Panc1 (cell line): Measurements from ENCODE around the gene MIA2. TPM values are rescaled to one million over a fixed set of nuclear protein-coding genes. Genes with fewer than 3 reads are reported as not detected.

ENCODE experiments used
- ATAC-seq: fragments of 200-7000 bp; cut with Tn5 transposase; 2 replicates; pipeline ENCODE4 v1.9.1; 2020; ENCODE audit warnings: mild to moderate bottlenecking, moderate library complexity
- BruUV-seq: library from RNA; stranded (reverse); fragments of 400-500 nt; replicated peaks from 2 replicates; lab custom pipeline; 2021; lab: Mats Ljungman, UMichigan
- CTCF ChIA-PET: fragments of 300-600 bp; sonication (Branson Sonifier 250); formaldehyde crosslinking; loops from one replicate; lab custom pipeline; 2022; ENCODE audit warnings: antibody characterized with exemption; lab: Charles Lee
- POLR2A ChIA-PET: fragments of 300-600 bp; sonication (Branson Sonifier 250); formaldehyde crosslinking; loops from one replicate; lab custom pipeline; 2022; ENCODE audit warnings: antibody characterized with exemption; lab: Charles Lee
- DNase-seq: peaks from one replicate; pipeline ENCODE4 v3.0.0-alpha.2; 2010; ENCODE audit warnings: low read depth, low spot score
- H3K27ac ChIP-seq: 2 replicates; pipeline ENCODE4 v1.5.1; 2011; ENCODE audit warnings: mild to moderate bottlenecking, low read length, inconsistent platforms
- H3K27me3 ChIP-seq: fragments of 200-500 bp; sonication (Bioruptor generic); 2 replicates; pipeline ENCODE4 v1.6.0; 2014; ENCODE audit warnings: low read length, inconsistent platforms; ENCODE audit not compliant: control insufficient read depth, insufficient read depth
- H3K36me3 ChIP-seq: fragments of 200-500 bp; sonication (Bioruptor generic); 2 replicates; pipeline ENCODE4 v1.5.1; 2014; ENCODE audit warnings: inconsistent platforms, mild to moderate bottlenecking, low read length, moderate library complexity; ENCODE audit not compliant: control insufficient read depth, insufficient read depth
- H3K4me1 ChIP-seq: 2 replicates; pipeline ENCODE4 v1.5.1; 2011; ENCODE audit warnings: inconsistent platforms, mild to moderate bottlenecking, low read length, moderate library complexity; ENCODE audit not compliant: control insufficient read depth, insufficient read depth
- H3K4me3 ChIP-seq, 2 experiments: 2 replicates each; pipeline ENCODE4 v1.5.1; 2011 to 2012; ENCODE audit warnings: low read depth in 2 of 2, low read length in 2 of 2, mild to moderate bottlenecking in 2 of 2, inconsistent platforms in 1 of 2, moderate library complexity in 1 of 2
- H3K9me3 ChIP-seq: fragments of 200-500 bp; sonication (Bioruptor generic); 2 replicates; pipeline ENCODE4 v1.5.1; 2014; ENCODE audit warnings: low read depth, mild to moderate bottlenecking, inconsistent platforms, low read length, moderate library complexity; ENCODE audit not compliant: control insufficient read depth, insufficient read depth
- POLR2AphosphoS5 ChIP-seq: IDR thresholded peaks from 2 replicates; pipeline ENCODE4 v1.6.1; 2012; ENCODE audit warnings: mild to moderate bottlenecking, low read depth, low read length, moderate library complexity
- SIN3A ChIP-seq: IDR thresholded peaks from 2 replicates; pipeline ENCODE4 v1.6.1; 2012; ENCODE audit warnings: low read depth, mild to moderate bottlenecking, low read length, moderate library complexity, borderline replicate concordance; ENCODE audit not compliant: insufficient read depth
- TCF7L2 ChIP-seq: IDR thresholded peaks from 2 replicates; pipeline ENCODE4 v1.6.1; 2011; ENCODE audit warnings: mild to moderate bottlenecking, low read depth, low read length, inconsistent platforms
- in situ Hi-C: cut with HindIII; loops from 2 replicates; pipeline ENCODE4 v1.10.0; 2016; ENCODE audit warnings: low sequenced_read_pairs, low pct_unique_long_range_greater_than_20kb
- intact Hi-C: fragments of 100-400 bp; cut with micrococcal nuclease; formaldehyde crosslinking; loops from one replicate; pipeline ENCODE4 v1.10.0; 2022; ENCODE audit not compliant: unreplicated experiment
- total RNA-seq: library from RNA; stranded (reverse); gene quantifications from one replicate; pipeline ENCODE4 v1.2.1, GENCODE V29; 2021; ENCODE audit not compliant: unreplicated experiment
- TF ChIP-seq, protein P1 (sequence below): fragments of 450-650 bp; IDR thresholded peaks from 2 replicates; pipeline ENCODE4 v1.5.1; 2017; ENCODE audit warnings: mild to moderate bottlenecking
- TF ChIP-seq, protein P2 (sequence below), 2 experiments: IDR thresholded peaks; 2 replicates each; pipeline ENCODE4 v1.6.1; 2011 to 2012; ENCODE audit warnings: low read depth in 2 of 2, control low read depth in 1 of 2, low read length in 1 of 2, mild to moderate bottlenecking in 1 of 2, moderate library complexity in 1 of 2; ENCODE audit not compliant: insufficient read depth in 1 of 2

The MIA2 gene
- total RNA-seq, 1 experiment from 2014 or later, result 19.2 TPM

DNA sequence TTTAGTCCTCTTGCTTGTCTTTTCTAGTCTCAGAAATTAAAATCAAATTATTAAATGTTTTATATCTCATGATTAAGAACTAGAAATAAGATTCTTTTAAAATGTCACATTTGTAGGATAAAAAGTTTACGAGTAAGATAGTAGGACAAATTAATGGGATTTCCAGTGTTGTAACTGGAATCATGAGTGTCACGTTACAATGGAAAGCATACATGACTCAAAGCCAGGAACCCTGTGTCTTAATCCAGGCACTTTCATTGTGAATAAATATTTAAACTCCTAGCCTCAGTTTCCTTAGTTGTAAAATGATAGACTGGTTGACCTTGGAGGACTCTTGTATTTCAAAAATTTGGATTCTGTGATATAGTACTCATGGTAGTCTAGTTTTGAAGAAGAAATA, 84.9 kb downstream of the MIA2 start:
- DNase-seq, result no peak
- TF ChIP-seq, protein P1, sequence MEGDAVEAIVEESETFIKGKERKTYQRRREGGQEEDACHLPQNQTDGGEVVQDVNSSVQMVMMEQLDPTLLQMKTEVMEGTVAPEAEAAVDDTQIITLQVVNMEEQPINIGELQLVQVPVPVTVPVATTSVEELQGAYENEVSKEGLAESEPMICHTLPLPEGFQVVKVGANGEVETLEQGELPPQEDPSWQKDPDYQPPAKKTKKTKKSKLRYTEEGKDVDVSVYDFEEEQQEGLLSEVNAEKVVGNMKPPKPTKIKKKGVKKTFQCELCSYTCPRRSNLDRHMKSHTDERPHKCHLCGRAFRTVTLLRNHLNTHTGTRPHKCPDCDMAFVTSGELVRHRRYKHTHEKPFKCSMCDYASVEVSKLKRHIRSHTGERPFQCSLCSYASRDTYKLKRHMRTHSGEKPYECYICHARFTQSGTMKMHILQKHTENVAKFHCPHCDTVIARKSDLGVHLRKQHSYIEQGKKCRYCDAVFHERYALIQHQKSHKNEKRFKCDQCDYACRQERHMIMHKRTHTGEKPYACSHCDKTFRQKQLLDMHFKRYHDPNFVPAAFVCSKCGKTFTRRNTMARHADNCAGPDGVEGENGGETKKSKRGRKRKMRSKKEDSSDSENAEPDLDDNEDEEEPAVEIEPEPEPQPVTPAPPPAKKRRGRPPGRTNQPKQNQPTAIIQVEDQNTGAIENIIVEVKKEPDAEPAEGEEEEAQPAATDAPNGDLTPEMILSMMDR, result no peak
- TF ChIP-seq, protein P2, sequence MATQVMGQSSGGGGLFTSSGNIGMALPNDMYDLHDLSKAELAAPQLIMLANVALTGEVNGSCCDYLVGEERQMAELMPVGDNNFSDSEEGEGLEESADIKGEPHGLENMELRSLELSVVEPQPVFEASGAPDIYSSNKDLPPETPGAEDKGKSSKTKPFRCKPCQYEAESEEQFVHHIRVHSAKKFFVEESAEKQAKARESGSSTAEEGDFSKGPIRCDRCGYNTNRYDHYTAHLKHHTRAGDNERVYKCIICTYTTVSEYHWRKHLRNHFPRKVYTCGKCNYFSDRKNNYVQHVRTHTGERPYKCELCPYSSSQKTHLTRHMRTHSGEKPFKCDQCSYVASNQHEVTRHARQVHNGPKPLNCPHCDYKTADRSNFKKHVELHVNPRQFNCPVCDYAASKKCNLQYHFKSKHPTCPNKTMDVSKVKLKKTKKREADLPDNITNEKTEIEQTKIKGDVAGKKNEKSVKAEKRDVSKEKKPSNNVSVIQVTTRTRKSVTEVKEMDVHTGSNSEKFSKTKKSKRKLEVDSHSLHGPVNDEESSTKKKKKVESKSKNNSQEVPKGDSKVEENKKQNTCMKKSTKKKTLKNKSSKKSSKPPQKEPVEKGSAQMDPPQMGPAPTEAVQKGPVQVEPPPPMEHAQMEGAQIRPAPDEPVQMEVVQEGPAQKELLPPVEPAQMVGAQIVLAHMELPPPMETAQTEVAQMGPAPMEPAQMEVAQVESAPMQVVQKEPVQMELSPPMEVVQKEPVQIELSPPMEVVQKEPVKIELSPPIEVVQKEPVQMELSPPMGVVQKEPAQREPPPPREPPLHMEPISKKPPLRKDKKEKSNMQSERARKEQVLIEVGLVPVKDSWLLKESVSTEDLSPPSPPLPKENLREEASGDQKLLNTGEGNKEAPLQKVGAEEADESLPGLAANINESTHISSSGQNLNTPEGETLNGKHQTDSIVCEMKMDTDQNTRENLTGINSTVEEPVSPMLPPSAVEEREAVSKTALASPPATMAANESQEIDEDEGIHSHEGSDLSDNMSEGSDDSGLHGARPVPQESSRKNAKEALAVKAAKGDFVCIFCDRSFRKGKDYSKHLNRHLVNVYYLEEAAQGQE (IDR thresholded peaks at IDR 0.05; ENCODE audit: insufficient read depth in 1 of 2, low read depth in 2 of 2, low read length in 1 of 2), result no peak
- in situ Hi-C loops, result no loop called here
- Histone ChIP-seq H3K9me3 (no peaks in the 10 kb centered on the region), H3K27ac (no peak overlapping the region), H3K36me3 (peaks cover 4% of the 10 kb centered on the region; the same call in 1 of the 2 replicates), H3K4me1 (no peaks in the 10 kb centered on the region), H3K27me3 (no peaks in the 10 kb centered on the region), H3K4me3 (no peak overlapping the region)
- no TSS peak for BruUV-seq
- no peak for ATAC-seq
- intact Hi-C loops, result no loop called here
- POLR2A ChIA-PET, result no interaction called here
- CTCF ChIA-PET, result no interaction called here

DNA sequence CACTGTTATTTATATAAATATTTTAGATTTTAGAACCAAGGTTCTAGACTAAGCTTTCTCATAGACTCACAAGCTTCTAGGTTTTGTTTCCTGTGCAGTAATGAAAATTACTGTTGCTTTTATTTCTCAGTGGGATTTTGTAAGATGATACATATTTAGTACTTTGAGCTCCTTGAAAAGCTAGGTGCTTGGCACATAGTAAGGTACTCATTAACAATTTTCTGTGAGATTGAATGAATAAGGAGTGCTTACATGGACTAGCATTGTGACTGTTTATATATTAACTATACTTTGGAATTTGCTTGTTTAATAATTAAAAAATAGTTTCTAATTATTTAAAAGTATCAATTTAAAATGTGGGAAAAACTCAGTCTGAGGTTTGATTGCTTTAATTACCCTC, 85.7 kb downstream of the MIA2 start:
- no peak for TF ChIP-seq POLR2AphosphoS5
- TF ChIP-seq, protein P2 (IDR thresholded peaks at IDR 0.05; ENCODE audit: insufficient read depth in 1 of 2, low read depth in 2 of 2, low read length in 1 of 2), result no peak
- no peak for TF ChIP-seq SIN3A
- TF ChIP-seq, protein P1, result no peak
- no peak for TF ChIP-seq TCF7L2
- no peak overlapping the region for H3K4me3 ChIP-seq
- no peak overlapping the region for H3K27ac ChIP-seq
- no TSS peak for BruUV-seq
- H3K36me3 ChIP-seq, result peaks cover 4% of the 10 kb centered on the region; the same call in 1 of the 2 replicates
- ChIA-PET POLR2A (no interaction called here), CTCF (no interaction called here)
- in situ Hi-C loops (no loop called here), intact Hi-C loops (no loop called here)
- H3K4me1 ChIP-seq, result no peaks in the 10 kb centered on the region
- DNase-seq, result no peak
- no peaks in the 10 kb centered on the region for H3K27me3 ChIP-seq
- no peaks in the 10 kb centered on the region for H3K9me3 ChIP-seq
- no peak for ATAC-seq
